HG03064 (cell line): Measurements from ENCODE around the gene ZNF771.

Experiments used
- ATAC-seq: cut with Tn5 transposase; IDR thresholded peaks from one replicate; pipeline ENCODE4 v1.9.1; 2021; ENCODE audit warnings: low read depth; ENCODE audit not compliant: unreplicated experiment

The ZNF771 gene

GRCh38 chr16:30407102-30407803 is at the start of gene ZNF771:
ZNF771 (plus strand) TSS chr16:30407606; CDS start chr16:30408054, 448 bp downstream.
- peak; percentile 84 for ATAC-seq

- ATAC-seq, result no peak
These were observed 49.5 kb upstream of the ZNF771 start for GRCh38 chr16:30357715-30358576.

- ATAC-seq, result no peak
These were observed 48.8 kb upstream of the ZNF771 start for GRCh38 chr16:30358577-30358936.

GRCh38 chr16:30358990-30359870 is 48.2 kb upstream of the ZNF771 start:
- no peak for ATAC-seq

GRCh38 chr16:30359871-30360170 is 47.6 kb upstream of the ZNF771 start:
- no peak for ATAC-seq

GRCh38 chr16:30361180-30361579 is 46.2 kb upstream of the ZNF771 start:
- ATAC-seq, result no peak

- no peak for ATAC-seq
These were observed 42.2 kb upstream of the ZNF771 start for GRCh38 chr16:30365200-30365599.

- ATAC-seq, result no peak
These were observed 40.9 kb upstream of the ZNF771 start for GRCh38 chr16:30366511-30366910.

GRCh38 chr16:30367349-30368009 is 39.9 kb upstream of the ZNF771 start:
- no peak for ATAC-seq

GRCh38 chr16:30368122-30368791 is 39.1 kb upstream of the ZNF771 start:
- ATAC-seq, result no peak

GRCh38 chr16:30368792-30369090 is 38.7 kb upstream of the ZNF771 start:
- no peak for ATAC-seq

- ATAC-seq, result no peak
These were observed 38.1 kb upstream of the ZNF771 start for GRCh38 chr16:30369091-30369937.

GRCh38 chr16:30369938-30370455 is 37.4 kb upstream of the ZNF771 start:
- ATAC-seq, result no peak

GRCh38 chr16:30370456-30371247 is 36.8 kb upstream of the ZNF771 start, which contains the start of gene TBC1D10B:
TBC1D10B (minus strand) TSS chr16:30370494; CDS start chr16:30370183, 311 bp downstream.
- peak; percentile 64 for ATAC-seq

GRCh38 chr16:30371248-30371816 is 36.1 kb upstream of the ZNF771 start:
- ATAC-seq, result no peak

GRCh38 chr16:30372038-30372712 is 35.2 kb upstream of the ZNF771 start:
- no peak for ATAC-seq

GRCh38 chr16:30372725-30373124 is 34.7 kb upstream of the ZNF771 start:
- ATAC-seq, result no peak
